ENCODE measurements around the gene WNT7B.

- TF ChIP-seq POLR2A (IDR thresholded peaks at IDR 0.05) (no peak), CTCF (IDR thresholded peaks at IDR 0.05) (no peak)
These were observed 11.4 kb downstream of the WNT7B start for GRCh38 chr22:45965563-45965962.

All from testis (tissue), 2 donors.